Neural progenitor cell (in vitro differentiated cells): ENCODE measurements around the gene SLC22A15. TPM values are rescaled to one million over a fixed set of nuclear protein-coding genes. Genes with fewer than 3 reads are reported as not detected.

ENCODE experiments used
- DNase-seq: peaks from one replicate; pipeline ENCODE4 v3.0.0-alpha.2; 2016; ENCODE audit warnings: low spot score
- H2AFZ ChIP-seq: fragments of 200-600 bp; sonication (generic); replicated peaks from 2 replicates; pipeline ENCODE4 v1.6.1; 2016; ENCODE audit warnings: antibody characterized with exemption
- H3F3A ChIP-seq: fragments of 200-600 bp; sonication (generic); 2 replicates; pipeline ENCODE4 v1.6.1; 2016; ENCODE audit warnings: antibody characterized with exemption, low read depth
- H3K27ac ChIP-seq: fragments of 200-600 bp; sonication (generic); 2 replicates; pipeline ENCODE4 v1.5.1; 2016; ENCODE audit warnings: mild to moderate bottlenecking
- H3K27me3 ChIP-seq: fragments of 200-600 bp; sonication (generic); 2 replicates; pipeline ENCODE4 v1.6.1; 2016; ENCODE audit warnings: mild to moderate bottlenecking, moderate library complexity
- H3K36me3 ChIP-seq: fragments of 200-600 bp; sonication (generic); 2 replicates; pipeline ENCODE4 v1.5.1; 2016
- H3K4me1 ChIP-seq: fragments of 200-600 bp; sonication (generic); 2 replicates; pipeline ENCODE4 v1.6.1; 2016; ENCODE audit warnings: mixed run types
- H3K4me2 ChIP-seq: fragments of 200-600 bp; sonication (generic); 2 replicates; pipeline ENCODE4 v1.6.1; 2016
- H3K4me3 ChIP-seq: fragments of 200-600 bp; sonication (generic); 2 replicates; pipeline ENCODE4 v1.5.1; 2016
- H3K79me2 ChIP-seq: fragments of 200-600 bp; sonication (generic); 2 replicates; pipeline ENCODE4 v1.6.1; 2016; ENCODE audit warnings: low read depth
- H3K9ac ChIP-seq: fragments of 200-600 bp; sonication (generic); 2 replicates; pipeline ENCODE4 v1.6.1; 2016
- H3K9me3 ChIP-seq: fragments of 200-600 bp; sonication (generic); 2 replicates; pipeline ENCODE4 v1.5.1; 2016; ENCODE audit warnings: low read depth
- H4K20me1 ChIP-seq: fragments of 200-600 bp; sonication (generic); 2 replicates; pipeline ENCODE4 v1.6.1; 2016; ENCODE audit warnings: low read depth
- H3K27ac Mint-ChIP-seq: 3 replicates; pipeline ENCODE4 v1.8.0; 2021; ENCODE audit warnings: mixed read lengths
- H3K27me3 Mint-ChIP-seq: 2 replicates; pipeline ENCODE4 v1.8.0; 2022; ENCODE audit warnings: low read depth, mild to moderate bottlenecking, inconsistent platforms, moderate library complexity, mixed read lengths; ENCODE audit not compliant: insufficient read depth
- H3K36me3 Mint-ChIP-seq: 3 replicates; pipeline ENCODE4 v1.8.0; 2021; ENCODE audit warnings: mixed read lengths
- H3K4me1 Mint-ChIP-seq: 3 replicates; pipeline ENCODE4 v1.8.0; 2021; ENCODE audit warnings: mixed read lengths
- H3K4me3 Mint-ChIP-seq: 3 replicates; pipeline ENCODE4 v1.8.0; 2021; ENCODE audit warnings: mild to moderate bottlenecking, moderate library complexity, mixed read lengths
- H3K9me3 Mint-ChIP-seq: 3 replicates; pipeline ENCODE4 v1.8.0; 2020; ENCODE audit warnings: mixed read lengths
- EZH2 ChIP-seq: fragments of 200-600 bp; sonication (generic); IDR thresholded peaks from 2 replicates; pipeline ENCODE4 v1.6.1; 2017; ENCODE audit warnings: antibody characterized with exemption, mild to moderate bottlenecking, moderate library complexity
- EZH2phosphoT487 ChIP-seq: fragments of 200-600 bp; sonication (generic); IDR thresholded peaks from 2 replicates; pipeline ENCODE4 v1.6.1; 2017; ENCODE audit warnings: antibody characterized with exemption
- total RNA-seq: library from RNA; depleted of rRNA; stranded (reverse); fragments of >200 nt; gene quantifications from 2 replicates; pipeline ENCODE4 v1.2.3, GENCODE V29; 2015; ENCODE audit warnings: low replicate concordance
- TF ChIP-seq, protein P1 (sequence below): fragments of 200-600 bp; sonication (generic); IDR thresholded peaks from 2 replicates; pipeline ENCODE4 v1.5.1; 2017; ENCODE audit warnings: antibody characterized with exemption, mild to moderate bottlenecking

SLC22A15 gene
- total RNA-seq, 1 donor from 2014 or later, result 1.9 TPM

- no peaks in the 10 kb centered on the region for H3K9me3 ChIP-seq
- TF ChIP-seq EZH2phosphoT487, result no peak
- no peak for TF ChIP-seq EZH2
- TF ChIP-seq, protein P1, sequence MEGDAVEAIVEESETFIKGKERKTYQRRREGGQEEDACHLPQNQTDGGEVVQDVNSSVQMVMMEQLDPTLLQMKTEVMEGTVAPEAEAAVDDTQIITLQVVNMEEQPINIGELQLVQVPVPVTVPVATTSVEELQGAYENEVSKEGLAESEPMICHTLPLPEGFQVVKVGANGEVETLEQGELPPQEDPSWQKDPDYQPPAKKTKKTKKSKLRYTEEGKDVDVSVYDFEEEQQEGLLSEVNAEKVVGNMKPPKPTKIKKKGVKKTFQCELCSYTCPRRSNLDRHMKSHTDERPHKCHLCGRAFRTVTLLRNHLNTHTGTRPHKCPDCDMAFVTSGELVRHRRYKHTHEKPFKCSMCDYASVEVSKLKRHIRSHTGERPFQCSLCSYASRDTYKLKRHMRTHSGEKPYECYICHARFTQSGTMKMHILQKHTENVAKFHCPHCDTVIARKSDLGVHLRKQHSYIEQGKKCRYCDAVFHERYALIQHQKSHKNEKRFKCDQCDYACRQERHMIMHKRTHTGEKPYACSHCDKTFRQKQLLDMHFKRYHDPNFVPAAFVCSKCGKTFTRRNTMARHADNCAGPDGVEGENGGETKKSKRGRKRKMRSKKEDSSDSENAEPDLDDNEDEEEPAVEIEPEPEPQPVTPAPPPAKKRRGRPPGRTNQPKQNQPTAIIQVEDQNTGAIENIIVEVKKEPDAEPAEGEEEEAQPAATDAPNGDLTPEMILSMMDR, result no peak
- no peaks in the 10 kb centered on the region for H3F3A ChIP-seq
- H3K36me3 ChIP-seq, result no peaks in the 10 kb centered on the region
- no peaks in the 10 kb centered on the region for H3K27me3 ChIP-seq
- no peak overlapping the region for H3K9ac ChIP-seq
- no peak overlapping the region for H3K4me3 ChIP-seq
- DNase-seq, result no peak
- H3K27ac ChIP-seq, result no peak overlapping the region
- H3K4me3 Mint-ChIP-seq, result no peak overlapping the region
- no peak overlapping the region for H2AFZ ChIP-seq
- peaks cover 6% of the 10 kb centered on the region for H3K27me3 Mint-ChIP-seq
- H3K9me3 Mint-ChIP-seq, result peaks cover 8% of the 10 kb centered on the region
- no peaks in the 10 kb centered on the region for H3K79me2 ChIP-seq
- no peaks in the 10 kb centered on the region for H4K20me1 ChIP-seq
- no peaks in the 10 kb centered on the region for H3K4me1 Mint-ChIP-seq
- H3K36me3 Mint-ChIP-seq, result peaks cover 2% of the 10 kb centered on the region
- H3K27ac Mint-ChIP-seq, result no peak overlapping the region
- no peaks in the 10 kb centered on the region for H3K4me1 ChIP-seq
- no peak overlapping the region for H3K4me2 ChIP-seq
Observed at GRCh38 chr1:116096013-116096618, 119.8 kb downstream of the SLC22A15 start.

DNA sequence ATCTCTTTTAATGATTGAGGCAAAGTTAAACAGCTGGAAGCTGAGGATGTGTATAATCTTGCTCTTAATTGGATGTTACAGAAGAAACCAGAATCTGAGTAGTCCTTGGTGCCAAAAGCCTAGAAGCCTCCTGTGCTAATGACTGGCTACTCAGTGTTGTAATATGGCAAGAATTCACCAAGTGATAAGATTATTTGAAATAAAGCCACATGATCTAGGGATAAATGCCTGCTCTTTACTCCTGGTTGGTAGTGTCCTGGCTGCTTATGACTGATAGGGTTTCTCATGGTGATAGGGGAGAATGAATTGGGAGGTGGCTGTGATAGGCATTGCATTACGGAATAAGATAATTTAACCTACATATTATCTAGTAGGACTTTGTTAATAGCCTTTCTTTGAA, 121.3 kb downstream of the SLC22A15 start:
- H3K79me2 ChIP-seq, result no peaks in the 10 kb centered on the region
- no peaks in the 10 kb centered on the region for H3K4me1 ChIP-seq
- no peak overlapping the region for H3K4me2 ChIP-seq
- TF ChIP-seq EZH2 (no peak), EZH2phosphoT487 (no peak)
- TF ChIP-seq, protein P1, result no peak
- peaks cover 5% of the 10 kb centered on the region for H3K9me3 Mint-ChIP-seq
- no peaks in the 10 kb centered on the region for H3K9me3 ChIP-seq
- no peak overlapping the region for H3K4me3 Mint-ChIP-seq
- no peak overlapping the region for H3K9ac ChIP-seq
- H3K4me1 Mint-ChIP-seq, result no peaks in the 10 kb centered on the region
- H3K4me3 ChIP-seq, result no peak overlapping the region
- H2AFZ ChIP-seq, result no peak overlapping the region
- no peaks in the 10 kb centered on the region for H3F3A ChIP-seq
- H3K27ac ChIP-seq, result no peak overlapping the region
- H3K36me3 Mint-ChIP-seq, result peaks cover 2% of the 10 kb centered on the region
- no peaks in the 10 kb centered on the region for H4K20me1 ChIP-seq
- no peak overlapping the region for H3K27ac Mint-ChIP-seq
- H3K27me3 Mint-ChIP-seq, result peaks cover 4% of the 10 kb centered on the region
- no peaks in the 10 kb centered on the region for H3K36me3 ChIP-seq
- no peaks in the 10 kb centered on the region for H3K27me3 ChIP-seq
- DNase-seq, result no peak

GRCh38 chr1:116099379-116099778, 123.1 kb downstream of the SLC22A15 start:
- H3K4me1 ChIP-seq, result no peaks in the 10 kb centered on the region
- TF ChIP-seq EZH2phosphoT487 (no peak), EZH2 (no peak)
- TF ChIP-seq, protein P1, result no peak
- H3K4me3 ChIP-seq, result no peak overlapping the region
- Mint-ChIP-seq H3K9me3 (peaks cover 5% of the 10 kb centered on the region), H3K27me3 (peaks cover 4% of the 10 kb centered on the region), H3K27ac (no peak overlapping the region), H3K4me1 (no peaks in the 10 kb centered on the region), H3K4me3 (no peak overlapping the region), H3K36me3 (peaks cover 2% of the 10 kb centered on the region)
- H3F3A ChIP-seq, result no peaks in the 10 kb centered on the region
- H3K36me3 ChIP-seq, result no peaks in the 10 kb centered on the region
- no peak overlapping the region for H3K9ac ChIP-seq
- no peaks in the 10 kb centered on the region for H3K27me3 ChIP-seq
- H2AFZ ChIP-seq, result no peak overlapping the region
- DNase-seq, result no peak
- H3K79me2 ChIP-seq, result no peaks in the 10 kb centered on the region
- H4K20me1 ChIP-seq, result no peaks in the 10 kb centered on the region
- no peak overlapping the region for H3K4me2 ChIP-seq
- H3K27ac ChIP-seq, result no peak overlapping the region
- H3K9me3 ChIP-seq, result no peaks in the 10 kb centered on the region
